ENCODE data around the gene TEX19. TPM values are rescaled to one million over a fixed set of nuclear protein-coding genes. Genes with fewer than 3 reads are reported as not detected.

Gene TEX19
- total and polyA plus RNA-seq, 2 of the 4 experiments (the other 2 are of a cell fraction): under 0.01 to 0.03 TPM

GRCh38 chr17:82333279-82334171 lies 25.5 kb upstream of the TEX19 start, which contains the start of gene SECTM1:
Gene SECTM1 (minus strand): TSS chr17:82333766. CDS start chr17:82327240, 6,526 bp downstream.
- Histone ChIP-seq H3K27me3 (ENCODE audit: control insufficient read depth, insufficient read depth, low read length) (0 out of 2 replicates have a peak, but pooled peaks cover 3% of the 10 kb centered on the region), H4K5ac (ENCODE audit: low read depth, low read length) (peak within 1 kb of the TSS; percentile 47), H2BK5ac (ENCODE audit: low read depth, low read length, poor library complexity, severe bottlenecking) (no peak within 1 kb of the TSS), H4K91ac (ENCODE audit: insufficient read depth, low read depth, low read length) (peak within 1 kb of the TSS; percentile 70), H2AK5ac (ENCODE audit: low read depth, low read length) (peak within 1 kb of the TSS; percentile 78), H3K4ac (ENCODE audit: low read depth, low read length) (peak within 1 kb of the TSS; percentile 82), H3K27ac (ENCODE audit: insufficient read depth, low read length) (peak within 1 kb of the TSS; percentile 8; the same call in 1 of the 2 replicates), H3K36me3 (ENCODE audit: control insufficient read depth, insufficient read depth, low read length) (no peaks in the 10 kb centered on the region), H2AFZ (replicated peaks; ENCODE audit: low read length, poor library complexity) (peak within 1 kb of the TSS; percentile 98), H3K23ac (ENCODE audit: low read depth, low read length) (peak within 1 kb of the TSS; percentile 84), H2AK9ac (replicated peaks; ENCODE audit: low read depth, low read length, poor library complexity) (peak within 1 kb of the TSS; percentile 83), H3K9me1 (ENCODE audit: insufficient read depth, low read length) (no peaks in the 10 kb centered on the region), H2BK20ac (ENCODE audit: low read depth, low read length) (no peak within 1 kb of the TSS), H3K56ac (ENCODE audit: extremely low read depth, insufficient read depth, low read length) (peak within 1 kb of the TSS; percentile 61; the same call in 1 of the 2 replicates), H3K18ac (ENCODE audit: low read depth, low read length) (peak within 1 kb of the TSS; percentile 30; the same call in 1 of the 2 replicates), H3K9me3 (ENCODE audit: control insufficient read depth, insufficient read depth, low read length) (no peaks in the 10 kb centered on the region), H4K8ac (ENCODE audit: low read depth in 2 of 2, low read length in 2 of 2) (peak within 1 kb of the TSS in 1 of 2 experiments; percentile 76; a peak in 2 of 4 replicates), H2BK120ac (ENCODE audit: low read depth, low read length) (peak within 1 kb of the TSS; percentile 91), H3K14ac (replicated peaks; ENCODE audit: low read depth, low read length) (peak within 1 kb of the TSS; percentile 75; the same call in 1 of the 2 replicates), H3K79me1 (ENCODE audit: low read depth in 1 of 2, low read length in 2 of 2) (0 out of 4 replicates have a peak, but pooled peaks cover 0 to 3% of the 10 kb centered on the region in 2 experiments), H3K4me3 (ENCODE audit: insufficient read depth, low read depth, low read length) (peak within 1 kb of the TSS; percentile 67), H3K9ac (ENCODE audit: low read depth, low read length) (peak within 1 kb of the TSS; percentile 49; the same call in 1 of the 2 replicates), H3K4me1 (ENCODE audit: control insufficient read depth, insufficient read depth, low read length) (peaks cover 24% of the 10 kb centered on the region), H2BK15ac (ENCODE audit: low read depth, low read length) (no peak within 1 kb of the TSS; the same call in 2 of the 3 replicates), H3K4me2 (ENCODE audit: low read depth, low read length) (peak within 1 kb of the TSS; percentile 94), H4K20me1 (ENCODE audit: insufficient read depth, low read length) (no peaks in the 10 kb centered on the region)
- DNase-seq (peak; percentile 23), ATAC-seq (ENCODE audit: low read depth) (peak; percentile 51)
- TF ChIP-seq BHLHE40 (IDR thresholded peaks at IDR 0.05; ENCODE audit: low read depth, low read length) (peak; percentile 88), ELK1 (IDR thresholded peaks at IDR 0.05; ENCODE audit: borderline replicate concordance, low read depth, low read length) (no peak)
- in situ Hi-C loops (cut with MboI; ENCODE audit: low sequenced_read_pairs): no loop called here
- no TSS peak for BruUV-seq (replicated peaks)
- POLR2A ChIA-PET (ENCODE audit: unreplicated experiment): no interaction called here
- intact Hi-C loops (cut with micrococcal nuclease): no loop called here
- CTCF ChIA-PET: interaction anchor here (0.5 kb wide), 1 partner anchor 49 kb away, joined by 3 read pairs; no protein-coding TSS in a partner anchor
- dilution Hi-C loops (cut with HindIII; ENCODE audit: low sequenced_read_pairs, unreplicated experiment): no loop called here
- 4% methylated on average over 37 of the region's 90 CpGs; no CpG with 5 or more reads in 1 of the 2 experiments for WGBS, 2 experiments (ENCODE audit: extremely low coverage in 2 of 2, insufficient read length in 1 of 2)

All from IMR-90 (cell line).